Subcutaneous abdominal adipose tissue (tissue), 5 donors: ENCODE results near the gene NKX6-2.
"Not testable (repeated sequence)": the region's sequence is repeated elsewhere in the genome, so short reads cannot be mapped to it uniquely, and the experiment has no call there.

Experiments
- H3K27ac ChIP-seq: one replicate; pipeline ENCODE4 v1.7.0; 2013; ENCODE audit warnings: low read depth, mild to moderate bottlenecking, inconsistent platforms, low read length, moderate library complexity
- H3K27me3 ChIP-seq, 5 donors: one replicate each; pipeline ENCODE4 v1.7.0; 2013; ENCODE audit warnings: low read length in 5 of 5, inconsistent platforms in 1 of 5; ENCODE audit not compliant: control insufficient read depth in 5 of 5, insufficient read depth in 4 of 5
- H3K36me3 ChIP-seq, 5 donors: one replicate each; pipeline ENCODE4 v1.7.0; 2013; ENCODE audit warnings: low read length in 5 of 5; ENCODE audit not compliant: control insufficient read depth in 5 of 5, insufficient read depth in 5 of 5
- H3K4me1 ChIP-seq, 5 donors: one replicate each; pipeline ENCODE4 v1.7.0; 2013; ENCODE audit warnings: low read length in 5 of 5, mild to moderate bottlenecking in 3 of 5, moderate library complexity in 1 of 5; ENCODE audit not compliant: control insufficient read depth in 5 of 5, insufficient read depth in 5 of 5
- H3K4me3 ChIP-seq, 5 donors: one replicate each; pipeline ENCODE4 v1.7.0; 2013; ENCODE audit warnings: low read length in 5 of 5, low read depth in 1 of 5
- H3K9ac ChIP-seq, 5 donors: one replicate each; pipeline ENCODE4 v1.7.0; 2013; ENCODE audit warnings: low read length in 5 of 5, mild to moderate bottlenecking in 4 of 5, moderate library complexity in 3 of 5
- H3K9me3 ChIP-seq, 5 donors: one replicate each; pipeline ENCODE4 v1.7.0; 2013; ENCODE audit warnings: low read length in 5 of 5; ENCODE audit not compliant: control insufficient read depth in 5 of 5
- donor health status: healthy.
- donor health status: healthy.
- donor health status: healthy.
- donor health status: healthy.
- donor health status: healthy.

NKX6-2 gene

GRCh38 chr10:132781556-132781955, 4.4 kb downstream of the NKX6-2 start:
- Histone ChIP-seq H3K27ac (no peak overlapping the region), H3K4me3 (no peak overlapping the region), H3K27me3 (peaks cover 8 to 19% (median 14%) of the 10 kb centered on the region in 5 donors), H3K9ac (no peak overlapping the region), H3K36me3 (peaks cover 4 to 61% (median 49%) of the 10 kb centered on the region in 5 donors), H3K9me3 (no peaks in the 10 kb centered on the region), H3K4me1 (peaks cover 0 to 8% (median 3%) of the 10 kb centered on the region in 5 donors)

GRCh38 chr10:132780356-132780755, 5.6 kb downstream of the NKX6-2 start:
- no peak overlapping the region for H3K27ac ChIP-seq
- peaks cover 4 to 69% (median 52%) of the 10 kb centered on the region in 5 donors for H3K36me3 ChIP-seq
- no peak overlapping the region for H3K4me3 ChIP-seq
- H3K9ac ChIP-seq, result no peak overlapping the region
- H3K9me3 ChIP-seq, result no peaks in the 10 kb centered on the region
- peaks cover 0 to 4% (median 0%) of the 10 kb centered on the region in 5 donors for H3K4me1 ChIP-seq
- peaks cover 5 to 15% (median 10%) of the 10 kb centered on the region in 5 donors for H3K27me3 ChIP-seq

GRCh38 chr10:132779549-132780294, 6.2 kb downstream of the NKX6-2 start:
- no peaks in the 10 kb centered on the region for H3K9me3 ChIP-seq
- H3K27me3 ChIP-seq, result peaks cover 1 to 11% (median 10%) of the 10 kb centered on the region in 5 donors
- peaks cover 4 to 72% (median 52%) of the 10 kb centered on the region in 5 donors for H3K36me3 ChIP-seq
- H3K27ac ChIP-seq, result no peak overlapping the region
- no peak overlapping the region for H3K4me3 ChIP-seq
- no peak overlapping the region for H3K9ac ChIP-seq
- H3K4me1 ChIP-seq, result peaks cover 0 to 2% (median 0%) of the 10 kb centered on the region in 5 donors

DNA sequence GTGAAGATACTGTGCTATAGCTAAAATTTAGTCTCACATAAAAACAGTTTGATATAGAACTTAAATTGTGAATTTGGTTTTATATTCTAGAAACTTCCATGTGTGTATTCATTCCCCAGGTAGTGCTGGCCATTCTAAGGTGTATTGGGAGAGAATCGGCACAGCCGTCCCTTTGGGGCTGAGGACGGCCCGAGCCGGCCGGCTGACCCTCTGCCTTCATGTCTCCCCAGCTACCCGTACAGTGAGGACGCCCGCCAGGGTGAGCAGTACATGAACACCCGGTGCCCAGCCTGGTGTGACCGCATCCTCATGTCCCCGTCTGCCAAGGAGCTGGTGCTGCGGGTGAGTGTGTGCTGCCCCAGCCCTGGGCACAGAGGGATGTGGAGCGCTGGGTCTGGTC, 8.5 kb downstream of the NKX6-2 start:
- Histone ChIP-seq H3K9me3 (no peaks in the 10 kb centered on the region), H3K4me3 (no peak overlapping the region), H3K9ac (no peak overlapping the region), H3K4me1 (no peaks in the 10 kb centered on the region), H3K27ac (no peak overlapping the region), H3K27me3 (no peaks in the 10 kb centered on the region), H3K36me3 (peaks cover 0 to 66% (median 51%) of the 10 kb centered on the region in 5 donors)

DNA sequence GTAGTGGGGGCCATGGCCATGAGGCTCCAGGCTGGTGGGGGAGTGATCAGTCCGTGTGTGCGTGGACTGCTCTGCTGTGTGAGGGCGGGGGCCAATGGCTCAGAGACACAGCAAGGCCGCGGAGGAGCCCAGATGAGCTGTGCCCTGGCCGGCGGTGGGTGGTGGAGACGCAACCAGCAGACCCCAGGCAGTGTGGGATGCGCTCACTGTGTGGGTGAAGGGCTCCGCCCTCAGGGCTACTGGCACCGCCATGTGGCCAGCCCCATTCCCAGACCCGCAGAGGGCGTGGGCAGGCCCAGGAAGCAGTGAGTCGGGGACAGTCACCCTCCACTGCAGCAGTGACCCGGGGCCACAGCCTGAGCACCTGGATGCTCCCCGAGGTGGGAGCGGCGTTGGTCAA, 9.1 kb downstream of the NKX6-2 start:
- H3K36me3 ChIP-seq, result peaks cover 0 to 60% (median 45%) of the 10 kb centered on the region in 5 donors
- H3K27me3 ChIP-seq, result no peaks in the 10 kb centered on the region
- no peaks in the 10 kb centered on the region for H3K4me1 ChIP-seq
- H3K9ac ChIP-seq, result no peak overlapping the region
- H3K9me3 ChIP-seq, result no peaks in the 10 kb centered on the region
- H3K4me3 ChIP-seq, result no peak overlapping the region
- no peak overlapping the region for H3K27ac ChIP-seq

GRCh38 chr10:132776186-132776585, 9.8 kb downstream of the NKX6-2 start:
- H3K4me1 ChIP-seq, result no peaks in the 10 kb centered on the region
- H3K27ac ChIP-seq, result no peak overlapping the region
- no peak overlapping the region for H3K4me3 ChIP-seq
- no peaks in the 10 kb centered on the region for H3K9me3 ChIP-seq
- no peak overlapping the region for H3K9ac ChIP-seq
- H3K27me3 ChIP-seq, result no peaks in the 10 kb centered on the region
- peaks cover 0 to 58% (median 43%) of the 10 kb centered on the region in 5 donors for H3K36me3 ChIP-seq

- no peaks in the 10 kb centered on the region for H3K27me3 ChIP-seq
- H3K9ac ChIP-seq, result no peak overlapping the region
- H3K9me3 ChIP-seq, result no peaks in the 10 kb centered on the region
- H3K36me3 ChIP-seq, result peaks cover 0 to 59% (median 45%) of the 10 kb centered on the region in 5 donors
- H3K27ac ChIP-seq, result no peak overlapping the region
- no peaks in the 10 kb centered on the region for H3K4me1 ChIP-seq
- H3K4me3 ChIP-seq, result no peak overlapping the region
These were observed 10.8 kb downstream of the NKX6-2 start for GRCh38 chr10:132774902-132775863.

- Histone ChIP-seq H3K36me3 (peaks cover 0 to 56% (median 38%) of the 10 kb centered on the region in 5 donors), H3K27ac (no peak overlapping the region)
These were observed 11.6 kb downstream of the NKX6-2 start for GRCh38 chr10:132774181-132774901.

GRCh38 chr10:132772816-132773215, 13.1 kb downstream of the NKX6-2 start:
- not testable (repeated sequence) for H3K27me3 ChIP-seq, H3K4me1 ChIP-seq, H3K4me3 ChIP-seq, H3K9ac ChIP-seq, H3K27ac ChIP-seq, H3K9me3 ChIP-seq
- H3K36me3 ChIP-seq, result peaks cover 0 to 58% (median 40%) of the 10 kb centered on the region in 5 donors

More at GRCh38 chr10:132774181-132774901, 11.6 kb downstream of the NKX6-2 start:
- no peak overlapping the region for H3K4me3 ChIP-seq
- no peaks in the 10 kb centered on the region for H3K27me3 ChIP-seq
- H3K9me3 ChIP-seq, result no peaks in the 10 kb centered on the region
- H3K9ac ChIP-seq, result no peak overlapping the region
- no peaks in the 10 kb centered on the region for H3K4me1 ChIP-seq
